T follicular helper cell (primary cell): ENCODE results near the gene TRAP1.
"Not testable (repeated sequence)": the region's sequence is repeated elsewhere in the genome, so short reads cannot be mapped to it uniquely, and the experiment has no call there.

Source experiments
- DNase-seq: peaks from one replicate; pipeline ENCODE4 v3.0.0-alpha.2; 2020; ENCODE audit warnings: low read depth

Gene TRAP1

DNA sequence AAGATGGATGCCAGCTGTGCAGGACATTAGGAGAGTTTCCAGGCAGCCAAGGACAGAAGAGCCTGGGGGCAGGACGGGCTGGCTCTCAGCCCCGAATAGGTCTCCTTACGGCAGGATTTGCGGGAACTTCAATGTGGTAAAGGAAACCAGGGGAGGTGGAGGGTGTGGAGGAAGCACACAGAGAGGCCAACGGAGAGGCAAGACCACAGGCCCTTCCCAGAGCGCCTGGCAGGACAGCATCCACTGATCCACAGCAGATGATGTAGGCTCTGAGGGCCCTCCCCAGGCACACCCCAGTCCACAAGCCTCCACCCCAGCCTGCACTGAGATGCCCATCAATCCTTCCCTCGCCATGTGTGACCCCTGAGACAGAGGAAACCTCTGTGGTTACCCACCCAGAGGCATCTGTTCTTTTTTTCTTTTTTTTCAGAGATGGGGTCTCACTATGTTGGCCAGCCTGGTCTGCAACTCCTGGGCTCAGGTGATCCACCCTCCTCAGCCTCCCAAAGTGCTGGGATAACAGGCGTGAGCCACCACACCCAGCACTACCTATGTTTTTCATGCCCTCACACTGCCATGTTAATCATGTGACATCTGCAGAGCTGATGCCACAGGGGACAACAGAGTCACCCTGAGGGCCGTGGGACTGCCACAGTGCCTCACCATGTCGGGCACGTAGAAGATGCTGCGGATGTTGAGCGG lies 43.5 kb downstream of the TRAP1 start:
- DNase-seq: no peak

GRCh38 chr16:3673201-3673600 lies 44.1 kb downstream of the TRAP1 start:
- no peak for DNase-seq

- DNase-seq: no peak
These were observed 44.7 kb downstream of the TRAP1 start for GRCh38 chr16:3672571-3673041.

DNA sequence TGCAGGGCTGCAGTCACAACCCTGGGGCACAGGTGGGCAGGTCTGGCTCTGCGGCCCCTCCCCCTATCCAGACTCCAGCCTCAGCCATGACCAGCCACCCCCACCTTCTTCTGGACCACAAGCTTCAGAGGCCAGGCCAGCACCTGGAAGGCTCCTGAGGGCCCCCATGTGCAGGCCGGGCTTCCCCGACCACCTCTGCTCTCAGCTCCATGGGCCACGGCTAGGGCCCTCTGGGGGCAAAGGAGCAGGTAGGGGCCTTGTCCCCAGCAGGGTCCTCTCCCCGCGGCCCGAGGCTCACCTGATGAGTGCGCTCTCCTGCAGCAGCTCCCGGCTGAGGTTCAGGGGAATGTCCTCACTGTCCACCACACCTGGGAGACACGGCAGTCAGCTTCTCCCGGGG lies 45.9 kb downstream of the TRAP1 start:
- no peak for DNase-seq

GRCh38 chr16:3670711-3671110 lies 46.6 kb downstream of the TRAP1 start:
- DNase-seq: no peak

GRCh38 chr16:3669082-3669481 lies 48.2 kb downstream of the TRAP1 start:
- no peak for DNase-seq

GRCh38 chr16:3668626-3669025 lies 48.7 kb downstream of the TRAP1 start:
- no peak for DNase-seq

DNA sequence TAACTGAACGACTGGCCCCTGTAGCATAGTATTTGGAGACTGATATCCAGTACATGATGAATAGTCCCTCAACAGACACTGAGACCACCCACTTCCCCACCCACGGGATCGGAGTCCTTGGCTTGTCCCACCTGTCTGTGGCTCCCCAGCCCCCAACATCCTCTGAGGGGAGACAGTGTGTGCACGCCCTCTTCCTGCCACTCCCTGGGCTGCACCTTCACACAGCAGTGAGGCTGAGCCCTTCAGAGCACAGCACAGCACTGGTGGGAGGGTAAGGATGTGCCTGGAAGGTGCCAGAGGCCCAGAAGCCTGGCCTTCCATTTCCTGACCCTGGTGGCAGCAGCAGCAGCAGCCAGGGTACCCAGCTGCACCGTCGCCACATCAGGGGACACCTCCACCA lies 51.8 kb downstream of the TRAP1 start:
- peak; percentile 10 for DNase-seq

DNA sequence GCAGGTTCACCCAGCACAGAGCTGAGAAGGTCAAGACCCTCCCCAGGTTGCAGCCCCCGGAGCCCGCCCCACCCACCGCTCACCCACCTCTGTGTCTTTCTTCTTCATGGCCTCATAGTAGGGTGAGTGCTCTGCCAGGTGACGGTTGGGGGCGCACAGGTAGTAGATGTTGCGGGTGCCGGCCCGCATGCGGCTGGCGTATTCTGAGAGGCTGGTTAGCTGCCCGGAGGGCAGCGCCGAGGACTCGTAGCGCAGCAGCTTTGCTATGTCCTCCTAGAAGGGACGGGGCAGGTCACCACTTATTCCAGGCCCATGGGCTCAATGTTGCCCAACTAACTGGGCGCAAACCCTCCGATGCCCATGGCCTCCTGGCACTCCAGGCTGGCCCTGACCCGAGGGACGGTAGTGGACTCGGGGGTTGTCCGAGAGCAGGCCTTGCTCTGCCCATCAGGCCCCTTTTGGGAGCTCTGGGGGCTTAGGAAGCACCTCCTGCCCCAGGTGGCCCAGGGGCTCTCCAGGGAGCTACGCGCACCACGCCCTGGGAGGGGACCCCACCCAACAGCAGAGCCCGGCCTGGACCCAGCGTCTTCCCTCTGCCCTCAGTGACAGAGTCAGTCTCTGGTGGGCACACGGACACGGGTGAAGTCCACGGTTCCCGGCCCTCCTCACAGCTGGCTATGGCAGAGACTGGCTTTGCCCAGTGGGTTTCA lies 53.0 kb downstream of the TRAP1 start:
- DNase-seq: no peak

DNA sequence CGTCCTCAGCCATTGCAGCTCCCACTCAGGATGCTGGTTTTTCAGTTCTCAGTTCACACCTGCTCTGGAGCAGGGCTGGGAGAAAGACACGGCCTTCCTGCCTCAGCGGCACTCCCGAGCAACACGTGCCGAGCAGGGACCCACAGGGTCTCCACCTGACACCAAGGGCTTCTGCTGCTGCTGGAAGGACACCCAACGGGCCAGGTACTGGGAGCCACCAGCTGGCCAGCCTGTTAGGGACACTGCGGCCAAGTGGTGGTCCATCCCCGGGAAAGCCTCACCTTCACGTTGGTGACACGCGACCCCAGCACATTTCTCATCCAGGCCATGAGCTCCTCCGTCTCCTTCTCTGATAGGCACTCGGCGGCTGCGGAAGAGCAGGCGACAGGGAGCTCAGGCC lies 54.7 kb downstream of the TRAP1 start:
- DNase-seq: no peak

DNA sequence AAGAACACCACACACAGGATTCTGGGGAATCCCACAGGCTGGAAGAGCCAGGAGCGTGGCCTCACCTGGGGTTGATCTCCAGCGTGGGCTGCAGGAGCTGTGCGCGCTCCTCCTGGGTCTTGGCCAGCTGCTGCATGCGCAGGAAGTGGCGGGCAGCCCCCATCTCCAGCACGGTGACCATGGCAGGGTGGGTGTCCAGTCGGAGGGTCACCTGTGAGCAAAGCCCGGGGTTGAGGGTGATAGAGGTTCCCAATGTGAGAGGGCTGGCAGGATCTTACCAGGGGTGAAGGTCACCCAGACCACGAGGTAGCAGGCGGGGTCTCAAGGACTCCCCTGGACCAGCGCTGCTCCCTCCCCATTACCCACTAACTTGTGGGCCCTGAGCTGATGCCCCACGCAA lies 55.4 kb downstream of the TRAP1 start:
- DNase-seq: no peak

GRCh38 chr16:3661311-3661710 lies 56.0 kb downstream of the TRAP1 start:
- no peak for DNase-seq

DNA sequence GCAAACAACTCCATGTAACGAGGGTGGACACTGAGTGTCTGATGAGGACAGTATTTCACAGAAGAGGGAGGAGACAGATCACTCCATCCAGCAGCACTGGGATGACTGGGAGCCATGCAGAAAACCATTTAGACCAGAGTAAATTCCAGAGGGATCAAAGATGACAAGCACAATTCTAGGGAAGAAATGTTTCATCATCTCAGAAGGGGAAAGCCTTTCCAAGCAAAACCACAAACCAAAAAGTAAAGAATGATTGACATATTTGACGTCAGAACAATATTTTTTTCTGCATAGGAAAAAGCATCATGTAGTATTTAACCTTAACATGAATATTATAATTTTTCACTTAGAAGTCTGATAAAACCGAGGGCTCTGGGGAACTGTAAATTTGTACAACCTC lies 58.1 kb downstream of the TRAP1 start:
- no peak for DNase-seq

GRCh38 chr16:3656491-3657468 lies 60.5 kb downstream of the TRAP1 start:
- no peak for DNase-seq

DNA sequence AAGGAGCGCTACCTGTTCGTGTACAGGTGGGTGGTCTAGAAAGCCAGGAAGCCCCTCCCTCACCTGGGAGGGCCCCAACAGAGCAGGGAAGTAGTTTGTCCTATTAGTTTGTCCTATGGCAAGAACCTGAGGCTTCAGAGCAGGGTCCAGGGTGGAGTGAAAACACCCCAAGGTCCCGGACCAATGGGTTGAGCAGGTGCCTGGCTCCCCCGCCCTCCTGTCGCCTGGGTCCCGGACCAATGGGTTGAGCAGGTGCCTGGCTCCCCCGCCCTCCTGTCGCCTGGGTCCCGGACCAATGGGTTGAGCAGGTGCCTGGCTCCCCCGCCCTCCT lies 61.2 kb downstream of the TRAP1 start:
- DNase-seq: not testable (repeated sequence)

- no peak for DNase-seq
These were observed 61.7 kb downstream of the TRAP1 start for GRCh38 chr16:3655396-3656159.

GRCh38 chr16:3655030-3655395 lies 62.3 kb downstream of the TRAP1 start:
- DNase-seq: no peak

- DNase-seq: peak; percentile 37
These were observed 62.9 kb downstream of the TRAP1 start, which contains the start of gene DNASE1 for GRCh38 chr16:3654249-3654991. TSS of gene DNASE1 (plus strand) at chr16:3654691. CDS start at chr16:3655374, 683 bp downstream.

- no peak for DNase-seq
These were observed 64.7 kb downstream of the TRAP1 start for GRCh38 chr16:3652373-3653195.
